T47D (cell line): ENCODE measurements around the gene SPPL2A.
"Not testable (repeated sequence)": the region's sequence is repeated elsewhere in the genome, so short reads cannot be mapped to it uniquely, and the experiment has no call there.

Experiments used
- DNase-seq, 2 experiments: peaks; one replicate each; pipeline versions ENCODE4 v3.0.0 to v3.0.0-alpha.2; 2011 to 2012; ENCODE audit warnings: low read depth in 1 of 2, low spot score in 1 of 2
- JUND ChIP-seq: IDR thresholded peaks from 2 replicates; pipeline ENCODE4 v1.6.1; 2012; ENCODE audit warnings: low read depth
- in situ Hi-C: cut with HindIII; loops from 2 replicates; pipeline ENCODE4 v1.10.0; 2016; ENCODE audit warnings: low sequenced_read_pairs, low pct_unique_long_range_greater_than_20kb

The SPPL2A gene

DNA sequence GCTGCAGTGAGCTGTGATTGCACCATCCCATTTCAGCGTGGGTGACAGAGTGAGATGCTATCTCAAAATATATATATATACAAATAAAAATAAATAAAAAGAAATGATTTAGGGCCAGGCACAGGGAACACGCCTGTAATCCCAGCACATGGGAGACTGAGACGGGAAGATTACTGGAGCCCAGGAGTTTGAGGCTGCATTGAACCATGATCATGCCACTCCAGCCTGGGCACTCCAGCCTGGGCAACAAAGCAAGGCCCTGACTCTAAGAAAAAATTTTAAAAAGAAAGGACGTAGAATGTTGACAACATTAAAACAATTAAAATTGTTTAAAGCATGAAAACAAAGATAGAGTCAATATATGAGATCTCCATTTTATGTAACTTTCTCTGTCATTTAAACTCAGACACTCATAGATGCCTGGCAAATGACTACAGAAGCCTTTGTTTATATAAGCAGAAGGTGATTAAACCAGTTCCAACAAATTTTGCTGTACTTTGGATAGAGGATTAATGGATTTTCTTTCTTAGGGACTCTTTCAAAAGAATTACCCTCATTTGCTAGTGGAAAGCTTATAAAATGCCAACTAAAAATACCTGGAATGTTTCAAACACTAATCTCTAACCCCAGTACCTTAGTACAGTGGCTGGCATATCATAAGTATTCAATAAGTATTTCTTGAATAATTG lies 68.3 kb downstream of the SPPL2A start:
- TF ChIP-seq JUND: no peak
- in situ Hi-C loops: no loop called here
- no peak for DNase-seq

GRCh38 chr15:50694634-50695165 lies 70.8 kb downstream of the SPPL2A start:
- in situ Hi-C loops, DNase-seq: not testable (repeated sequence)

DNA sequence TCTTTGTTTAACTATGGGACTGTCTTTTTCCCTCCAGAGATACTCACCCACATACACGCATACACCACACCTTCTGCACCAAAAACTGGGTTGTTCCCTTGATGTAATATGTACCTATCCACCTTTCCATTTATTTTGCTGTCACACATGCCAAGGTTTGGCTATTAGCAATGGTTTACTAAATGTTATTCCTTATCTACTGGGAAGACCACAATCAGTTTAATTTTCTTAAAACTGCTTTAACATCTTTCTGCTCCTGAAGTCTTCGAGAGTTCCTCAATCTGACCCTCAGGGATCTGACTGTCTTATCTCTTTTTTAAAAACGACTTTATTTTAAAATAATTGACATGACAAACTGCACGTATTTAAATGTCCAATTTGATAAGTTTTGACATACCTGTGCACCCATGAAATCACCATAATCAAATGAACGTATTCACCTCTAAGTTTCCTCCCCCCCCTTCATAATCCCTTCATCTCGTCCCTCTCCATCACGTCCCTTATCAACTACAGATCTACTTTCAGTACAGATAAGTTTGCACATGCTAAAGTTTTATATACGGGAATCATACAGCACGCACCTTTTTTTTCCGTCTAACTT lies 78.1 kb downstream of the SPPL2A start:
- no peak for TF ChIP-seq JUND
- in situ Hi-C loops: no loop called here
- DNase-seq: no peak

DNA sequence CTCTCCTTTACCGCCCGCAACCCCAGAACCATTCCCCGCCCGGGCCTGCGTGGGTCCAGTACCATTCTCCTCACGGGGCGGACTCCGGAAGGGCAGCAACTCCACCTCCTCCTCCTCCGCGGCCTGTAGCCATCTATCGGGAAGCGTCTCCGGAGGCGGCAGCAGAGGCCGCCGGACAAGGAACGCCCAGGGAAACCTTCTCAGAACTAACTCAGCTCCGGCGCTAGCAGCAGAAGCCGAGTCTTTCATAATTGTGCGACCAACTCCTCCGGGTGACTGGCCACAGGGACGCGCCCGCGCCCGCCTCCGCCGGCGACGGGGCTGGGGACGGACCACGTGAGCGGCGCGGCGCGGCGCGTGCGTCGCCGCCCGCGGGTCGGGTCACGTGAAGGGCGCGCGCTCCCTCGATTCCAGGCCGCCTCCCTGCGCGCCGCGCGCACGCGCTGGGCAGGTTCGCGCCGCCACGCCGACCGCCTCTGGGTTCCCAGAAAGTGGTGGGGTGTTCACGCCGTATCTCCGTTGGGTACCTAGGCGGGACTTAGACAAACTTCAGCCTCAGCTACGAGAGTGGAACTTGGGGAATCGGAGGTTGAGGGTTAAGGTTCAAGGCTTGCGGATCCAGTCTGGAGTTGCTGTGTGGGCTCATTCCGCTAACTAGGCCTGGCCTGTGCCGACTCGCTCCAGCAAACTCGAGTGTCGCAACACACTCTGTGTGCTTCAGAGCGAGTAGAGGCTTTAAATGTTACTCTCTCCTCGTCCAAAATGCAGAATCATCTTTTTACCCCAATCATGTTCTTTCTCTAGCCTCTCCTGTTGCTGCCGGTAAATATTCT lies 78.8 kb downstream of the SPPL2A start, which contains the start of gene TRPM7:
TRPM7 (minus strand) TSS at position 329 of the 833 bp plus-strand sequence; CDS start at position 65, 264 bp downstream.
- DNase-seq: peak; percentile 80 to 92
- in situ Hi-C loops: no loop called here
- TF ChIP-seq JUND: no peak

DNA sequence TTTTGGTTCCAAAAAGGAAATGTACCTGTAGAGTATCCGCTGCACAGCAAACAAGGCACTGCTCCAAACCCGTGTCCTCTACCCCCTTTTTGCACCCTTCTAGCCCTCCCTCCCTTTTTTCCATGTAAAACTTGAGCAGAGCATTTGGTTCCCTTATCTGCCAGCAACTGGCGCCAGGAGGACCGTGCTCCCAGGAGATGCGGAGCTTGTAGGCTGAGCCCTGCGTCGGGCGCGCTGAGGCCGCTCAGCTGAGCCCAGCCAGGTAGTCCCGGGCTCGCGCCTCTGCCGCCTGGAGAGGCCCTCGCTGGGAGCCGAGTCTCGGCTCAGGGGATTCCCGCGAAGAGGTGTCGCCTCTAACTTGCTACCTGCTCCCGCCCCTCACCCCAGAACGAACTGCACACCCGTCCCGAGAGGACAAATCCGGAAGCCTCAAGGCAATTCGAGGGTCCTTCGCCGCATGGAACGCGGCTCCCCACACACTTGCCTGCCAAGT lies 79.5 kb downstream of the SPPL2A start:
- in situ Hi-C loops: no loop called here
- peak; percentile 23 to 51 for DNase-seq
- no peak for TF ChIP-seq JUND

GRCh38 chr15:50685191-50685975 lies 80.1 kb downstream of the SPPL2A start:
- in situ Hi-C loops: no loop called here
- DNase-seq: no peak
- no peak for TF ChIP-seq JUND

DNA sequence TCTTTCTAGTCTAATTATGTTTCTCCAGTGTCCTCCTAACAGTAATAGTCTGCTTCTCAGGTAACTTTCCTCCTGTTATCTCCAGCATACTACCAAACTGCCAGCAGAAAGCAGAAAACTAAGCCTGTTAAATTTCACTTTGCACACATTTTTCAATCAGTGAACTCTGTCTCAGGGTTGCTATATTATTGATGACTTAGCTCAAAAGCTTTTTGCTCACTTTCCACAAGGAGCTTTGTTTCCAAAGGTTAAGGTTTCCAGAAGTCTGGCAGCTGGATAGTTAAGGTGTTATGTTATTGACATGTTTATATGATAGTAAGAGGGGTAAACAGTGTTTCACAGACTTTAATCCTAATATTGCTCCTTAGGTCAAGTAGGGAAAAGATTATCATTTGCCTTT lies 84.0 kb downstream of the SPPL2A start:
- no peak for TF ChIP-seq JUND
- DNase-seq: no peak
- in situ Hi-C loops: no loop called here

- no peak for DNase-seq
- in situ Hi-C loops: no loop called here
- no peak for TF ChIP-seq JUND
Measured at GRCh38 chr15:50676799-50677483, 88.6 kb downstream of the SPPL2A start.

- DNase-seq: peak in 1 of 2 experiments; percentile 38
- TF ChIP-seq JUND: no peak
- in situ Hi-C loops: no loop called here
Measured at GRCh38 chr15:50675535-50676144, 89.9 kb downstream of the SPPL2A start.

DNA sequence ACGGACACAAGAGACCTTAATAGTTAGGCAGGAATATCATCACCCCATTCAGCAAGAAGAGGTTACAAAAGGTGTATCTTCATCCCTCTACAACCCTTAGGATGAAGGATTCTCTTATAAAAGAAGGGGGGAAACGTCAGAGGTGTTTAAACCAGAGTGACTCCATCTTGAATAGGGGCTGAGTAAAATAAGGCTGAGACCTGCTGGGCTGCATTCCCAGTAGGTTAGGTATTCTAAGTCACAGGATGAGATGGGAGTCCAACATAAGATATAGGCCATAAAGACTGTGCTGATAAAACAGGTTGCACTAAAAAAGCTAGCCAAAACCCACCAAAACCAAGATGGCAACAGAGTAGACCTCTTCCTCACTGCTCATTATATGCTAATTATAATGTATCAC lies 95.4 kb downstream of the SPPL2A start:
- TF ChIP-seq JUND: no peak
- DNase-seq: no peak
- in situ Hi-C loops: no loop called here

GRCh38 chr15:50669611-50670010 lies 95.9 kb downstream of the SPPL2A start:
- in situ Hi-C loops: no loop called here
- no peak for TF ChIP-seq JUND
- no peak for DNase-seq
